ENCODE results near the gene MMD.

GRCh38 chr17:55391244-55391757, 30.3 kb downstream of the MMD start:
- TF ChIP-seq GATA2 (IDR thresholded peaks at IDR 0.05; ENCODE audit: low read depth, low read length) (no peak), GATA3 (IDR thresholded peaks at IDR 0.05; ENCODE audit: low read depth, low read length) (no peak)
